Placental epithelial cell (primary cell): ENCODE results near the gene PRSS56. TPM values are rescaled to one million over a fixed set of nuclear protein-coding genes. Genes with fewer than 3 reads are reported as not detected.

Experiments used
- total RNA-seq: library from RNA; depleted of rRNA; stranded (reverse); fragments of >200 nt; gene quantifications from 2 replicates; pipeline ENCODE4 v1.2.3, GENCODE V29; 2012

Gene PRSS56
- not detected in 2 replicates for total RNA-seq

GRCh38 chr2:232519581-232520438 is at the start of gene PRSS56:
TSS of gene PRSS56 (plus strand) at chr2:232520388. CDS start at chr2:232520599, 211 bp downstream.

GRCh38 chr2:232487385-232488096 is 32.6 kb upstream of the PRSS56 start, which contains the start of gene ECEL1:
TSS of gene ECEL1 (minus strand) at chr2:232487834. CDS start at chr2:232486653, 1,181 bp downstream.

GRCh38 chr2:232525791-232526371 is 5.7 kb downstream of the PRSS56 start, which contains the start of gene CHRND:
TSS of gene CHRND (plus strand) at chr2:232526160. CDS start at chr2:232526216, 56 bp downstream.

GRCh38 chr2:232539298-232540231 is 19.4 kb downstream of the PRSS56 start, which contains the start of gene CHRNG:
TSS of gene CHRNG (plus strand) at chr2:232539692. CDS start at chr2:232539748, 56 bp downstream.

GRCh38 chr2:232550354-232551249 is 30.4 kb downstream of the PRSS56 start, which contains the start of the genes EIF4E2 and TIGD1:
TSS of gene EIF4E2 (plus strand) at chr2:232550689. CDS start at chr2:232550725, 36 bp downstream.
TSS of gene TIGD1 (minus strand) at chr2:232550557. CDS start at chr2:232549882, 675 bp downstream.

Other genes with a start within 250 kb of the PRSS56 start
- gene ALPP, start 141.6 kb upstream of the PRSS56 start, total RNA-seq = 3.9 and 19.2 TPM in 2 replicates
- under 0.01 TPM in 1 of 2 replicates, not detected in the other for gene ALPG, start 113.5 kb upstream of the PRSS56 start, total RNA-seq
- gene ALPI, start 64.2 kb upstream of the PRSS56 start, total RNA-seq = not detected in 2 replicates
- not detected in 2 replicates for gene ECEL1, start 32.6 kb upstream of the PRSS56 start, total RNA-seq
- not detected in 2 replicates for gene CHRND, start 5.8 kb downstream of the PRSS56 start, total RNA-seq
- gene CHRNG, start 19.3 kb downstream of the PRSS56 start, total RNA-seq = 0.39 TPM in 1 of 2 replicates, not detected in the other
- 3.4 and 5.5 TPM in 2 replicates for gene TIGD1, start 30.2 kb downstream of the PRSS56 start, total RNA-seq
- gene EIF4E2, start 30.3 kb downstream of the PRSS56 start, total RNA-seq = 82.8 and 101 TPM in 2 replicates
- gene EFHD1, start 113.2 kb downstream of the PRSS56 start, total RNA-seq = 3.8 and 5.5 TPM in 2 replicates
- gene GIGYF2, start 176.9 kb downstream of the PRSS56 start, total RNA-seq = 41.2 and 49.6 TPM in 2 replicates